ENCODE data around the gene NDUFS2. TPM values are rescaled to one million over a fixed set of nuclear protein-coding genes. Genes with fewer than 3 reads are reported as not detected.
A peak's percentile ranks its signal among the peaks of the same experiment; 100 is the strongest.

Gene NDUFS2
- total RNA-seq, 2 experiments from 2014 or later: 49.9 to 55.7 TPM

GRCh38 chr1:161189036-161189435 lies 13.1 kb upstream of the NDUFS2 start:
- CTCF ChIA-PET: interaction anchor here (0.6 kb wide), 1 partner anchor 145 kb away, joined by 3 read pairs; no protein-coding TSS in a partner anchor
- no peak overlapping the region for H3K4me3 Mint-ChIP-seq

GRCh38 chr1:161190962-161191521 lies 11.1 kb upstream of the NDUFS2 start:
- DNase-seq (no peak), ATAC-seq (ENCODE audit: poor library complexity) (no peak)
- no peak for TF ChIP-seq CTCF (IDR thresholded peaks at IDR 0.05)
- Mint-ChIP-seq H3K27me3 (no peaks in the 10 kb centered on the region), H3K36me3 (ENCODE audit: low read depth) (no peaks in the 10 kb centered on the region), H3K27ac (no peak overlapping the region), H3K4me1 (ENCODE audit: low read depth) (peaks cover 61% of the 10 kb centered on the region), H3K4me3 (no peak overlapping the region), H3K9me3 (no peaks in the 10 kb centered on the region)
- intact Hi-C loops (cut with DNase I, micrococcal nuclease): loop anchor here in 1 of 2 experiments (5.0 kb wide), 1 partner anchor 191 kb away; no protein-coding TSS in a partner anchor
- ChIA-PET POLR2A (interaction anchor here (2.0 to 4.1 kb wide), 5 partner anchors 8 to 35 kb away, joined by 4 to 22 read pairs (median 15); partner anchors contain the start of genes NDUFS2, PPOX and TOMM40L), CTCF (interaction anchor here (1.9 to 2.4 kb wide), 4 partner anchors 9 to 34 kb away, joined by 7 to 14 read pairs (median 8); partner anchors contain the start of genes B4GALT3, PPOX and TOMM40L)
- H3K36me3 ChIP-seq (ENCODE audit: insufficient read depth, low read length): no peaks in the 10 kb centered on the region
- H3K4me1 ChIP-seq (ENCODE audit: insufficient read depth, low read length): peaks cover 88% of the 10 kb centered on the region
- H3K4me3 ChIP-seq (ENCODE audit: low read length): no peak overlapping the region
- no peaks in the 10 kb centered on the region for H3K9me3 ChIP-seq (ENCODE audit: control insufficient read depth in 1 of 2, insufficient read depth in 1 of 2, low read length in 2 of 2)
- no peaks in the 10 kb centered on the region for H3K27me3 ChIP-seq (ENCODE audit: control insufficient read depth in 1 of 2, insufficient read depth in 2 of 2, low read length in 2 of 2)
- no peak overlapping the region for H3K27ac ChIP-seq (ENCODE audit: low read depth in 1 of 2, low read length in 2 of 2)

More at GRCh38 chr1:161189036-161189435, 13.1 kb upstream of the NDUFS2 start:
- H3K4me1 Mint-ChIP-seq (ENCODE audit: low read depth): peaks cover 69% of the 10 kb centered on the region
- H3K36me3 ChIP-seq (ENCODE audit: insufficient read depth, low read length): no peaks in the 10 kb centered on the region
- TF ChIP-seq CTCF (IDR thresholded peaks at IDR 0.05): no peak
- ATAC-seq (ENCODE audit: poor library complexity): no peak
- no peak overlapping the region for H3K27ac ChIP-seq (ENCODE audit: low read depth in 1 of 2, low read length in 2 of 2)
- intact Hi-C loops (cut with DNase I, micrococcal nuclease): no loop called here
- H3K4me3 ChIP-seq (ENCODE audit: low read length): no peak overlapping the region
- peak overlapping the region; percentile 37 for H3K27ac Mint-ChIP-seq
- H3K4me1 ChIP-seq (ENCODE audit: insufficient read depth, low read length): peaks cover 86% of the 10 kb centered on the region
- no peaks in the 10 kb centered on the region for H3K9me3 Mint-ChIP-seq
- H3K27me3 Mint-ChIP-seq: no peaks in the 10 kb centered on the region
- H3K36me3 Mint-ChIP-seq (ENCODE audit: low read depth): no peaks in the 10 kb centered on the region
- POLR2A ChIA-PET: interaction anchor here (0.7 to 6.0 kb wide), 3 partner anchors 13 to 37 kb away, joined by 3 to 59 read pairs (median 4); partner anchors contain the start of genes NDUFS2, PPOX and TOMM40L
- DNase-seq: no peak
- no peaks in the 10 kb centered on the region for H3K27me3 ChIP-seq (ENCODE audit: control insufficient read depth in 1 of 2, insufficient read depth in 2 of 2, low read length in 2 of 2)
- H3K9me3 ChIP-seq (ENCODE audit: control insufficient read depth in 1 of 2, insufficient read depth in 1 of 2, low read length in 2 of 2): no peaks in the 10 kb centered on the region

GRCh38 chr1:161191971-161192370 lies 10.2 kb upstream of the NDUFS2 start:
- POLR2A ChIA-PET: interaction anchor here (2.0 to 4.1 kb wide), 5 partner anchors 9 to 34 kb away, joined by 4 to 22 read pairs (median 15); partner anchors contain the start of genes NDUFS2, PPOX and TOMM40L
- H3K4me1 Mint-ChIP-seq (ENCODE audit: low read depth): peaks cover 52% of the 10 kb centered on the region

More at GRCh38 chr1:161191971-161192370, 10.2 kb upstream of the NDUFS2 start:
- CTCF ChIA-PET: interaction anchor here (0.7 to 2.4 kb wide), 8 partner anchors 9 to 39 kb away, joined by 3 to 14 read pairs (median 7); partner anchors contain the start of genes B4GALT3, NDUFS2, PPOX and TOMM40L
- no peak for DNase-seq
- H3K27me3 Mint-ChIP-seq: no peaks in the 10 kb centered on the region
- ATAC-seq (ENCODE audit: poor library complexity): no peak
- H3K9me3 ChIP-seq (ENCODE audit: control insufficient read depth in 1 of 2, insufficient read depth in 1 of 2, low read length in 2 of 2): no peaks in the 10 kb centered on the region
- H3K4me3 Mint-ChIP-seq: no peak overlapping the region
- H3K36me3 Mint-ChIP-seq (ENCODE audit: low read depth): no peaks in the 10 kb centered on the region
- no peaks in the 10 kb centered on the region for H3K36me3 ChIP-seq (ENCODE audit: insufficient read depth, low read length)
- no peak overlapping the region for H3K27ac ChIP-seq (ENCODE audit: low read depth in 1 of 2, low read length in 2 of 2)
- no peaks in the 10 kb centered on the region for H3K9me3 Mint-ChIP-seq
- H3K27ac Mint-ChIP-seq: no peak overlapping the region
- H3K27me3 ChIP-seq (ENCODE audit: control insufficient read depth in 1 of 2, insufficient read depth in 2 of 2, low read length in 2 of 2): no peaks in the 10 kb centered on the region
- H3K4me3 ChIP-seq (ENCODE audit: low read length): no peak overlapping the region
- peaks cover 80% of the 10 kb centered on the region for H3K4me1 ChIP-seq (ENCODE audit: insufficient read depth, low read length)
- TF ChIP-seq CTCF (IDR thresholded peaks at IDR 0.05): no peak
- intact Hi-C loops (cut with DNase I, micrococcal nuclease): loop anchor here in 1 of 2 experiments (2.0 to 5.0 kb wide), 2 partner anchors 33 to 190 kb away; no protein-coding TSS in a partner anchor

Measured in CD4-positive, alpha-beta T cell (primary cell).